Measurements from ENCODE around the gene SLCO2A1. TPM values are rescaled to one million over a fixed set of nuclear protein-coding genes. Genes with fewer than 3 reads are reported as not detected.

SLCO2A1 gene
- total and polyA plus RNA-seq, 8 donors, result 34.7 to 180 (median 57.6) TPM

- H3K36me3 ChIP-seq, result peaks cover 0 to 5% of the 10 kb centered on the region in 2 donors
- H3K4me1 ChIP-seq, result peaks cover 15 to 39% of the 10 kb centered on the region in 2 donors
- no peak for TF ChIP-seq CTCF (IDR thresholded peaks at IDR 0.05)
- no peaks in the 10 kb centered on the region for H3K9me3 ChIP-seq
- H3K27ac ChIP-seq, result peak overlapping the region in 1 of 2 donors; percentile 46
- no peak overlapping the region for H3K4me3 ChIP-seq
- DNase-seq (no peak), ATAC-seq (no peak)
- intact Hi-C loops (cut with DNase I), result no loop called here
- no peaks in the 10 kb centered on the region for H3K27me3 ChIP-seq
These were observed 81.5 kb downstream of the SLCO2A1 start for GRCh38 chr3:133948131-133948810.

DNA sequence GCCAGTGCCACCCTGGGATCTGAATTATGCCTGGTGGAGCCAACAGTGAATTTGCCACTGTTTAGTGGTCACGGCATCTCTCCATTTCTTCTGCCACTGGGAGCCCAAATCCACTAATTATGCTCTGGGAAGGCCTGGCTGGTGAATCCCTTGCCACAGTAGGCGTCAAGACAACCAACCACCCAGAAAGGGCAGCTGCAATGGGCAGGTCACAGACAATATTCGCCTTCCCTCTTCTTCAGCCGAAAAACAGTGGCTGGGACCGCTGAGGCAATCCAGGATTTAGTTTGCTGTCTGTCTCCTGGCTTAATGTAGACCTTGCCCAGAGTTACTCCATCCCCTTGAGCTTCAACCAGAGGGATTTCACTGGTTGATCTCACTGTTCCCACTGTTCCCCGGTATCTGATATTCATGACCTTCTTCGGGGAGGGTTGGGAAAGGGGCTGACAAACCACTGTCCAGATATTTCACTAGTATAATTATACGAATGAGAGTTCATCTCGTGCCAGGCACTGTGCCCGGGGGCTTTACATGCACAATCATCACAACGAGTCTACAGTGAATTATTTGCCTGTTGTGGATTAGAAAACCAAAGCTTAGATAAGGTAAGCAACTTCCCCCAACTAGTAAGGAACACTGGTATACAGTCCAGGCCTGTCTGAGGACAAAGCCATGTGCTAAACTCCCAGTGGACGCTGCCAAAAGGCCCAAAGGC lies 84.2 kb downstream of the SLCO2A1 start:
- no peaks in the 10 kb centered on the region for H3K9me3 ChIP-seq
- peaks cover 0 to 5% of the 10 kb centered on the region in 2 donors for H3K36me3 ChIP-seq
- intact Hi-C loops (cut with DNase I), result no loop called here
- H3K27me3 ChIP-seq, result no peaks in the 10 kb centered on the region
- TF ChIP-seq CTCF (IDR thresholded peaks at IDR 0.05), result no peak
- DNase-seq, result peak in 1 of 4 donors; percentile 5
- peak overlapping the region; percentile 28 to 39 for H3K27ac ChIP-seq
- no peak overlapping the region for H3K4me3 ChIP-seq
- peaks cover 17 to 45% of the 10 kb centered on the region in 2 donors for H3K4me1 ChIP-seq
- no peak for ATAC-seq

GRCh38 chr3:133944641-133945380 lies 84.9 kb downstream of the SLCO2A1 start:
- peak in 2 of 4 donors; percentile 32 to 53 for DNase-seq
- H3K4me1 ChIP-seq, result peaks cover 17 to 45% of the 10 kb centered on the region in 2 donors
- intact Hi-C loops (cut with DNase I), result no loop called here

GRCh38 chr3:133944181-133944580 lies 85.5 kb downstream of the SLCO2A1 start:
- intact Hi-C loops (cut with DNase I), result no loop called here
- H3K4me3 ChIP-seq, result no peak overlapping the region
- ATAC-seq, result peak; percentile 4
- H3K9me3 ChIP-seq, result no peaks in the 10 kb centered on the region
- TF ChIP-seq CTCF (IDR thresholded peaks at IDR 0.05), result no peak
- peak overlapping the region; percentile 11 to 67 for H3K27ac ChIP-seq
- H3K27me3 ChIP-seq, result no peaks in the 10 kb centered on the region
- H3K36me3 ChIP-seq, result peaks cover 0 to 5% of the 10 kb centered on the region in 2 donors
- peaks cover 17 to 45% of the 10 kb centered on the region in 2 donors for H3K4me1 ChIP-seq
- peak in 1 of 4 donors; percentile 30 for DNase-seq

More at GRCh38 chr3:133944641-133945380, 84.9 kb downstream of the SLCO2A1 start:
- H3K9me3 ChIP-seq, result no peaks in the 10 kb centered on the region
- peak overlapping the region in 1 of 2 donors; percentile 67 for H3K27ac ChIP-seq
- no peaks in the 10 kb centered on the region for H3K27me3 ChIP-seq
- no peak overlapping the region for H3K4me3 ChIP-seq
- TF ChIP-seq CTCF (IDR thresholded peaks at IDR 0.05), result no peak
- H3K36me3 ChIP-seq, result peaks cover 0 to 5% of the 10 kb centered on the region in 2 donors
- ATAC-seq, result peak; percentile 3
